Osteoblast (primary cell): ENCODE results near the gene HNMT. TPM values are rescaled to one million over a fixed set of nuclear protein-coding genes. Genes with fewer than 3 reads are reported as not detected.

Experiments
- DNase-seq: peaks from one replicate; pipeline ENCODE4 v3.0.0; 2011; ENCODE audit warnings: low spot score, mixed read lengths; ENCODE audit not compliant: insufficient read length; ENCODE audit errors: missing footprints
- H2AFZ ChIP-seq: 2 replicates; pipeline ENCODE4 v1.6.0; 2011; ENCODE audit warnings: mild to moderate bottlenecking, low read length
- H3K27ac ChIP-seq: 2 replicates; pipeline ENCODE4 v1.5.1; 2011; ENCODE audit warnings: mild to moderate bottlenecking, low read depth, low read length, moderate library complexity
- H3K27me3 ChIP-seq: 2 replicates; pipeline ENCODE4 v1.6.0; 2012; ENCODE audit warnings: mild to moderate bottlenecking, control low read depth, inconsistent platforms, low read length, moderate library complexity; ENCODE audit not compliant: insufficient read depth
- H3K36me3 ChIP-seq: 2 replicates; pipeline ENCODE4 v1.5.1; 2011; ENCODE audit warnings: mild to moderate bottlenecking, low read length, control low read depth, moderate library complexity; ENCODE audit not compliant: insufficient read depth
- H3K4me1 ChIP-seq: 2 replicates; pipeline ENCODE4 v1.5.1; 2011; ENCODE audit warnings: mild to moderate bottlenecking, low read length, control low read depth, moderate library complexity; ENCODE audit not compliant: insufficient read depth
- H3K4me2 ChIP-seq: 2 replicates; pipeline ENCODE4 v1.6.0; 2011; ENCODE audit warnings: mild to moderate bottlenecking, low read length; ENCODE audit not compliant: insufficient read depth
- H3K4me3 ChIP-seq: fragments of 200-600 bp; sonication (generic); 3 replicates; pipeline ENCODE4 v1.5.1; 2012; ENCODE audit warnings: mild to moderate bottlenecking, low read length, inconsistent platforms; ENCODE audit not compliant: insufficient read depth
- H3K79me2 ChIP-seq: 2 replicates; pipeline ENCODE4 v1.6.0; 2012; ENCODE audit warnings: mild to moderate bottlenecking, low read length, control low read depth, inconsistent platforms; ENCODE audit not compliant: insufficient read depth
- H3K9me3 ChIP-seq: 2 replicates; pipeline ENCODE4 v1.5.1; 2011; ENCODE audit warnings: low read depth, low read length, control low read depth
- H4K20me1 ChIP-seq: 2 replicates; pipeline ENCODE4 v1.6.0; 2012; ENCODE audit warnings: mild to moderate bottlenecking, low read length, control low read depth; ENCODE audit not compliant: insufficient read depth
- total RNA-seq: library from RNA; depleted of rRNA; stranded (reverse); fragments of >200 nt; gene quantifications from 2 replicates; pipeline ENCODE4 v1.2.3, GENCODE V29; 2012
- TF ChIP-seq, protein P1 (sequence below): IDR thresholded peaks from 2 replicates; pipeline ENCODE4 v1.5.1; 2011; ENCODE audit warnings: mild to moderate bottlenecking, low read depth, low read length, moderate library complexity; ENCODE audit errors: extremely low read depth

The HNMT gene
- total RNA-seq, 1 donor, result 115 TPM

DNA sequence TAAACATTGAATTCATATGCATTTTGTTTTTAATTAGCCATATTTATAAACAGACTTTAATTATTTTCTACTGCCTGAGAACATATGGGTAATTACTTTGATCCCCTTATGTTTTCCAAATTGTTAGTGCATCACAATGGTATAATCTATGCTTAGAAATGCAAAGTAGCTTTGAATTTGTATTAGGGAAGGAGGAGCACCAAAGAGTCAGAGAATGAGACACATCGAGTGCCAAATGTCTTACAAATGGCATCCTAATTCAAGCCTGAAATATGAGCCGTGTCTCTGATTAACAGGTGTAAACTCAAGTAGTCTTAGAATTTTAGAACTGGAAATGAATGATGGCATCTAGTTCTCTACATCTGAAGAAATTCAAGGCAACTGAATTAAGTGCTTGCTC, 8.7 kb upstream of the HNMT start:
- TF ChIP-seq, protein P1, sequence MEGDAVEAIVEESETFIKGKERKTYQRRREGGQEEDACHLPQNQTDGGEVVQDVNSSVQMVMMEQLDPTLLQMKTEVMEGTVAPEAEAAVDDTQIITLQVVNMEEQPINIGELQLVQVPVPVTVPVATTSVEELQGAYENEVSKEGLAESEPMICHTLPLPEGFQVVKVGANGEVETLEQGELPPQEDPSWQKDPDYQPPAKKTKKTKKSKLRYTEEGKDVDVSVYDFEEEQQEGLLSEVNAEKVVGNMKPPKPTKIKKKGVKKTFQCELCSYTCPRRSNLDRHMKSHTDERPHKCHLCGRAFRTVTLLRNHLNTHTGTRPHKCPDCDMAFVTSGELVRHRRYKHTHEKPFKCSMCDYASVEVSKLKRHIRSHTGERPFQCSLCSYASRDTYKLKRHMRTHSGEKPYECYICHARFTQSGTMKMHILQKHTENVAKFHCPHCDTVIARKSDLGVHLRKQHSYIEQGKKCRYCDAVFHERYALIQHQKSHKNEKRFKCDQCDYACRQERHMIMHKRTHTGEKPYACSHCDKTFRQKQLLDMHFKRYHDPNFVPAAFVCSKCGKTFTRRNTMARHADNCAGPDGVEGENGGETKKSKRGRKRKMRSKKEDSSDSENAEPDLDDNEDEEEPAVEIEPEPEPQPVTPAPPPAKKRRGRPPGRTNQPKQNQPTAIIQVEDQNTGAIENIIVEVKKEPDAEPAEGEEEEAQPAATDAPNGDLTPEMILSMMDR, result no peak
- Histone ChIP-seq H3K27me3 (no peaks in the 10 kb centered on the region), H3K4me3 (no peak overlapping the region), H3K27ac (no peak overlapping the region), H3K36me3 (no peaks in the 10 kb centered on the region), H3K79me2 (no peaks in the 10 kb centered on the region), H3K4me2 (no peak overlapping the region), H3K4me1 (peaks cover 9% of the 10 kb centered on the region), H3K9me3 (no peaks in the 10 kb centered on the region), H2AFZ (no peak overlapping the region), H4K20me1 (no peaks in the 10 kb centered on the region)
- no peak for DNase-seq

DNA sequence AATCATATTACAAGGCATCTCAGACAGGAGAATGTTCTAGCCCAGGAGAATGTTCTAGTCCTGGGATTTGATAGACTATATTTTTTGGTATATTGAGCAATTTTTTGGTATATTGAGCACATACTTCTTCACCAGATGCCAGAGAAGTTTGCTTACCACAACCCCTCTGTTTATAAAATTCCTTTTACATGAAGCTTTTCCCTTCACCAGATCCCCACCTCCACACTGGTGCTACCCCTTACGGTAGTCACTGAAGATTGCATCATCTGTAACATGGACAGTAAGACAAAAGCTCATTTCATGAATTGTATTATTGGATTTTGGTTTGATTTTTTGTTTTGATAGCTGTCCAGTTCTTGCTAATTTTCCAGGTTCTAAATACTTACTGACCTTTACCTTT, 7.2 kb upstream of the HNMT start:
- Histone ChIP-seq H3K27me3 (no peaks in the 10 kb centered on the region), H3K79me2 (no peaks in the 10 kb centered on the region), H2AFZ (no peak overlapping the region), H3K27ac (peak overlapping the region; percentile 16), H3K4me3 (no peak overlapping the region), H4K20me1 (no peaks in the 10 kb centered on the region), H3K9me3 (no peaks in the 10 kb centered on the region), H3K4me1 (peaks cover 4% of the 10 kb centered on the region), H3K36me3 (no peaks in the 10 kb centered on the region), H3K4me2 (no peak overlapping the region)
- no peak for DNase-seq
- TF ChIP-seq, protein P1, result no peak

DNA sequence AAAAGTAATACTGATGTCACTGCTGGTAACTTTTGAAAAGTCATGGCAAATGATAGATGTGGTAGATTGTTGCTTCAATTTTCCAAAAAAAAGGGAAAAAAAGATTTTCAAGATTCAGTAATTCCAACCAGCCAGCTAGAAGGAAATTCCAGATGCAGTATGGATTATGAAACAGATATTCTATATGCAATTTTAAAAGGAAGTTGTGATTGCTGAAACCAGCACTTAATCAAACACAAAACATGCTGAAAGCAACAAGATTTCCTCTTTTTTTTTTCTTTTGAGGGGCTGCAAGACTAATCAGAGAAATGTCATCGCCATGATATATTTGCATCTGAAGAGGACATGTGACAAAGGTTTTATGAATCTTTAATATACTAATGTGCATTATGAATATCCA, 5.1 kb upstream of the HNMT start:
- H4K20me1 ChIP-seq, result no peaks in the 10 kb centered on the region
- H3K27ac ChIP-seq, result no peak overlapping the region
- peaks cover 12% of the 10 kb centered on the region for H3K4me1 ChIP-seq
- H3K9me3 ChIP-seq, result no peaks in the 10 kb centered on the region
- no peak overlapping the region for H2AFZ ChIP-seq
- no peak overlapping the region for H3K4me2 ChIP-seq
- no peak for DNase-seq
- H3K4me3 ChIP-seq, result no peak overlapping the region
- H3K27me3 ChIP-seq, result no peaks in the 10 kb centered on the region
- no peaks in the 10 kb centered on the region for H3K36me3 ChIP-seq
- H3K79me2 ChIP-seq, result no peaks in the 10 kb centered on the region
- TF ChIP-seq, protein P1, result no peak

DNA sequence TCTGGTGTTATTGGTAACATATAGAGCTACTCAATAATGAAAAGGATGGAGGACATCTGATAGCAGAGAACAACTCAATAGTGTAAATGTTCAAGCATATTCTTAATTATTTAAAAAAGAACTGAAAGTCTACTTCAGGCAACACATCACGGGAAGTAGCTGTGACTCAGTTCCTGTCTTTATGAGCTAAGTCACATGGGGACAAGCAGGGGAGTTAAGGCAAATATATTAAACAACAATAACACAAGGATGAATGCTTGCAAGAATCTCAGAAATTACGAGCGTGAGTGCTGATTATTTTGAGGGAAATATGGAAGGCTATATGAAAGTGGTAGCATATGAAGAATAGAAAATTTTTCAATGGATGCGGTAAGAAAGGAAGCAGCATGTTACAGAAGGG, 4.0 kb upstream of the HNMT start:
- Histone ChIP-seq H3K36me3 (no peaks in the 10 kb centered on the region), H4K20me1 (no peaks in the 10 kb centered on the region), H3K4me1 (peaks cover 23% of the 10 kb centered on the region), H3K27ac (no peak overlapping the region), H3K4me3 (no peak overlapping the region), H3K4me2 (no peak overlapping the region), H3K79me2 (peaks cover 3% of the 10 kb centered on the region), H2AFZ (no peak overlapping the region), H3K27me3 (no peaks in the 10 kb centered on the region), H3K9me3 (no peaks in the 10 kb centered on the region)
- DNase-seq, result no peak
- TF ChIP-seq, protein P1, result no peak
